ENCODE measurements around the gene RPS6KA4.
A peak's percentile ranks its signal among the peaks of the same experiment; 100 is the strongest.

Gene RPS6KA4

DNA sequence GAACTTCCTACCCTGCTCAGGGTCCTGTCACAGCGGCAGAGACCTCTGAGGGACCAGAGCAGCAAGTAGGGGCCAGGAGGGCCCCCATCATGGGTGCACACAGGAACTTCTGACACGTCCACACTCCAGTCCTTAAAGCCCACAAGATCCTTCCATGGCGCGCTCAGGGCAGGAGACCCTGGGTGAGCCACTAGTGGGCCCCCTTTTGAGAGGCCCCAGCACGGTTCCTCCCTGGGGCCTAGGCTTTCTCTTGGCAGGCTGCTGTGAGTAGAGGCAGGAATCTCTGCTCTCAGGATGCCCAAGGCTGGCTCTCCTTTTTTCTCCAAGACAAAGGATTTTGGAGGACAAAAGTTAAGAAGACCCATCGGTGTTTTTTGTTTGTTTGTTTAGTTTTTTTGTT lies 22.4 kb downstream of the RPS6KA4 start:
- Mint-ChIP-seq H3K27ac (no peak overlapping the region), H3K4me3 (no peak overlapping the region), H3K36me3 (ENCODE audit: low read depth) (no peaks in the 10 kb centered on the region), H3K9me3 (no peaks in the 10 kb centered on the region), H3K4me1 (ENCODE audit: low read depth) (peaks cover 11% of the 10 kb centered on the region), H3K27me3 (no peaks in the 10 kb centered on the region)

DNA sequence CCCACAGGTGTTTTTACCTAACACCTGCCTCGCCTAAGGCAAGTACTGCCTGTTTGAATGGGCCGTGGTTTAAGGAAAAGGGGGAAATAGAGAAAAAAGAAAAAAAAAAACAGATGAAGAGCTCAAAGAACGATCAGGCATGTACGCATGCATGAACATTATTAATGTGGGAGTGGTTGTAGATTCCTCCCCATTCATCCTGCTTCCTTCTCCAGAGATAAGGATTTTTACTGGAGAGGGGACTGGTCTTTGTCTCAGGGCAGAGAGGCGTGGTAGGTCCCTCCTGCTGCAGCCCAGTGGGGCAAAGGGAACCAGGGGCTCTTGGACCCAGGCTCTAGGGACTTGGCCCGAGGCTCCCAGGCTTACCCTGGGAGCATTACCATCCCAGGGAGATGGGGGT lies 23.1 kb downstream of the RPS6KA4 start:
- Mint-ChIP-seq H3K9me3 (no peaks in the 10 kb centered on the region), H3K27ac (no peak overlapping the region), H3K4me3 (no peak overlapping the region), H3K27me3 (no peaks in the 10 kb centered on the region), H3K36me3 (ENCODE audit: low read depth) (no peaks in the 10 kb centered on the region), H3K4me1 (ENCODE audit: low read depth) (peaks cover 17% of the 10 kb centered on the region)

DNA sequence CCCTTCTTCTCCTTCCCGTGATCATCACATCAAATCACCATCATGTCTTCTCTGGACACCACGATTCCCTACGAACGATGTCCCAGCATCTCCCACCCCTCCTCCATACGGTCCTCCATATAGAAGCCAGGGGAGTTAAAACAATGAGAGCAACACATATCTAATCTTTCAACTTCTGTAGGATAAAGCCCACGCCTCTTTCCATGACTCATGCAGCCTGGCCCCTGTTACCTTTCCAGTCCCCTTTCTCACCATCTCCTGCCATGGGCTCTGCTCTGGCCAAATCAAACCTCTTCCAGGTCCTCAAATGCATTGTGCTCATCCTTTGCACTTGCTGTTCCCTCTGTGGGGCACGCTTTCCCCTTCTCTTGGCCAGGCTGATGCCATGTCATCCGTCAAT lies 23.6 kb downstream of the RPS6KA4 start:
- H3K4me1 Mint-ChIP-seq (ENCODE audit: low read depth), result peaks cover 19% of the 10 kb centered on the region
- no peak overlapping the region for H3K4me3 Mint-ChIP-seq
- H3K9me3 Mint-ChIP-seq, result no peaks in the 10 kb centered on the region
- H3K27me3 Mint-ChIP-seq, result no peaks in the 10 kb centered on the region
- peak overlapping the region; percentile 14 for H3K27ac Mint-ChIP-seq
- H3K36me3 Mint-ChIP-seq (ENCODE audit: low read depth), result no peaks in the 10 kb centered on the region

DNA sequence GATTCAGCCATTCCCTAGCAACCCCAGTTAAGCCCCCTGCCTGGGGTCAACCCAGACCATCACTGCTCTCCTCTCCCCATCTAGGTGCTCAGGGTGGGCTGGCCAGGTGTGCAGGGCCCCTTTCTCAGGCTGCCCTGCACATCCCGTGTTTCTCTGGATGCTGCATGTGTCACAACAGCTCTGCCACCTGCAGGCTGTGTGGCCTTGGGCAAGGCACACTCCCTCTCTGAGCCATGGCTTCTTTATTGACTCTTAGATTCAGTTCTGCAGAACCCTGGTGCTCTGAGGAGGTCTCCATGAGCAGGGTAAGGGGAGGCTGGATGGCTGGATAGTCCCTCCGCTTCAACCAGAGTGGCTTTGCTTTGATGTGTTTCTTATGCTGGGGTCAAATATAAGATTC lies 24.6 kb downstream of the RPS6KA4 start:
- Mint-ChIP-seq H3K9me3 (no peaks in the 10 kb centered on the region), H3K27me3 (no peaks in the 10 kb centered on the region), H3K4me3 (no peak overlapping the region), H3K36me3 (ENCODE audit: low read depth) (no peaks in the 10 kb centered on the region), H3K27ac (no peak overlapping the region), H3K4me1 (ENCODE audit: low read depth) (peaks cover 19% of the 10 kb centered on the region)

DNA sequence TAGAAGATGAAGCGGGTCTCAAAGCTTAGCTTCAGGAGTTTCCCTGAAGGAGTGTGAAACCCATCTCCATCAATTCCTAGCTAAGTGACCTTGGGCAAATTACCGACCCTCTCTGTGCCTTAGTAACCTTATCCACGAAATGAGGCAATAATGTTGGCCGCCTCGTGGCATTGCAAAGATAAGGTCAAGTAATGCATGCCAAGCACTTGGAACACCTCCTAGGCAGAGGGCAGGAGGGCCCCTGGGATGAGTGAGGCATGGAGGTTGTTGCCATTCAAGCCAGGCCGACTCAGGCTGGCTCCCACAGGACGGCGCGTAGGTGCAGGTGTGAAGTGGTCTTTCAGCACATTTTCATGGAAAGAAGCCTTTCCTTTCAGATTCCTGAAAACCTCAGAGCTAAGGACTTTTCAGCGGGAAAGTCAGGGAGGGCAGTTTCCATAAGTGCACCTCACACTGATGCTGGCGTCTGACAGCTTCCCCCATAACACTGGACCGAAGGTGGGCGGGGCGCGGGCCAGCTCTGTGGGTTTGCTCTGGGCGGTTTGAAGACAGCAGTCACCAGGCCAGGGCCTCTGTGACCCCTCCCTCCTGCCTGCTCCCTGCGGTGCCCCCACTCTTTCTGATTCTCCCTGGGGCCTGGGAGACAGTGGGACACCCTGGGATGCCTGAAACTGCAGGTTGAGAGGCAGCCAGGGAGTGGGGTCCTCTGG lies 25.2 kb downstream of the RPS6KA4 start:
- H3K36me3 Mint-ChIP-seq (ENCODE audit: low read depth), result no peaks in the 10 kb centered on the region
- peaks cover 19% of the 10 kb centered on the region for H3K4me1 Mint-ChIP-seq (ENCODE audit: low read depth)
- H3K4me3 Mint-ChIP-seq, result no peak overlapping the region
- no peak overlapping the region for H3K27ac Mint-ChIP-seq
- H3K9me3 Mint-ChIP-seq, result no peaks in the 10 kb centered on the region
- H3K27me3 Mint-ChIP-seq, result no peaks in the 10 kb centered on the region

DNA sequence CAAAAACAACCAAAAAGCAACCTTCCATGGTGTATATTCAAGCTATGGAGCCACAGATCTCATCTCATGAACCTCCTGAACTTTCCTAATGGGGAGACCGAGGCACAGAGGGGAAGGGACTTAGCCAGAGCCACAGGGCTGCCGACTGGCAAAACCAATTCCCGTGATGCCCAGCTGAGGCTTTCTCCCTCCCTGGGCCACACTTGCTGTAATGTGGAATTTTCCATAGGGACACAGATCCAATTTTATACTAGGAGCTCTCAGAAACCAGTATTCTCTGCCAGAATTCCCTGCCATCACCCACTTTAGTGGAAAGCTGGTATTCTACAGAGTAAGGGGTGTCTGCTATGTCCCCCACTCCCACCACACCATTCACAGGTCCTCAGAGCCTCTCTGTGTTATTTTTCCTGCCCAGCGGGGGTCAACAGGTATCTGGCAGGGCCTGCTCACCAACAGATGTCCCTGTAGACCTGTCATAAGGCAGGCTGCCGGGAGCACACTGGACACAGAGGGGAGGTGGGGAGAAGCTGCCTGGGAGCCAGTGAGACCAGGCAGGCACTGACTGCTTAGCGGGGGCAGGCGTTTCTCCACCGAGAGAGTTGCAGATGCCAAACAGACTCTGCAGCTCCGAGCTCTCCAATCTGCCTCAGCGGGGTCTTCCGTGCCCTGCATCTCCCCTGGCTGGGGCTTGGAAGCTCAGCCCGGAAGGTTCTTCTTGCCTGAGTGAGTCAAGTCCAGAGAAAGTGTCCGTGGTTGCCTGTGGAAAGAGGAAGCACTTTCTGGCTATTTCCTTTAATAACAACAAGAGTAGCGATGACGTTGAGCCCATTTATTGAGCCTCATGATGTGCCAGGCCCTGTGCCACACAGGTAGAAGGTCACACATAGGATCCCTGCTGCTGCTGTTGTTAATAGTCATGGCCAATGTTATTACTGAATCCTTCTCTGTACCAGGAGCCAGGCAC lies 26.3 kb downstream of the RPS6KA4 start:
- Mint-ChIP-seq H3K9me3 (peaks cover 7% of the 10 kb centered on the region), H3K27me3 (no peaks in the 10 kb centered on the region), H3K27ac (no peak overlapping the region), H3K4me3 (no peak overlapping the region), H3K36me3 (ENCODE audit: low read depth) (no peaks in the 10 kb centered on the region), H3K4me1 (ENCODE audit: low read depth) (peaks cover 22% of the 10 kb centered on the region)

DNA sequence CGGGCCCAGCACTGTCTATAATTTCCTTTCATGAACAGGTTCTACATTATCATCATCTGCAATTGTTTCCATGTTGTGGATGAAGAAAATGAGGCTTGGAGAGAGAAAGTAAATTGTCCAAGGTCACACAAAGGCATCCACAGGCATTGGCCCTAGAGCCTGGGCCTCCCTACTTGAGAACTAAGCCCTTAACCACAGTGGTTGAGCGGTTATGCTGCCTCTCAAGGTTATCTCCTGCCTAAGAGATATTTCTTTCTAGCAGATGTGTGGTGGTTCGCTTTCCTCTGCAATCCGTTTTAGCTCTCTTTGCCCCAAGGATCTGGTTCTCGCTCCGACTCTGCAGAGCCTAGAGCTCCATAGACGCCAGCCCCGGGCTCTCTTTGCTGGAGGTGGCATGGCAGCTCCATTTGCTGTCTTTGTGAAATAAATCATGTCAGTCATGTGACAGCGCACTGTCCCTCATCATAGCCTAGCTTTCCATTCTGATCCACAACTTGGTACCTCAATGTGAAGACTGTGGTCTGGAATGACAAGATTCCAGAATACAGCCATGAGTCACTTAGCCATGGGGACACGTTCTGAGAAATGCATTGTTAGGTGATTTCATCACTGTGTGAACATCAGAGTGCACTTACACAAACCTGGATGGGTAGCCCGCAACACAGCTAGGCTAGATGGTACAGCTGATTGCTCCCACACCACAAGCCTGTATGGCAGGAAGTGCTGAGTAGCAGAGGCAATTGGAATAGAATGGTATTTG lies 27.2 kb downstream of the RPS6KA4 start:
- Mint-ChIP-seq H3K9me3 (peaks cover 12% of the 10 kb centered on the region), H3K36me3 (ENCODE audit: low read depth) (no peaks in the 10 kb centered on the region), H3K27ac (no peak overlapping the region), H3K4me3 (no peak overlapping the region), H3K4me1 (ENCODE audit: low read depth) (peaks cover 29% of the 10 kb centered on the region), H3K27me3 (no peaks in the 10 kb centered on the region)

DNA sequence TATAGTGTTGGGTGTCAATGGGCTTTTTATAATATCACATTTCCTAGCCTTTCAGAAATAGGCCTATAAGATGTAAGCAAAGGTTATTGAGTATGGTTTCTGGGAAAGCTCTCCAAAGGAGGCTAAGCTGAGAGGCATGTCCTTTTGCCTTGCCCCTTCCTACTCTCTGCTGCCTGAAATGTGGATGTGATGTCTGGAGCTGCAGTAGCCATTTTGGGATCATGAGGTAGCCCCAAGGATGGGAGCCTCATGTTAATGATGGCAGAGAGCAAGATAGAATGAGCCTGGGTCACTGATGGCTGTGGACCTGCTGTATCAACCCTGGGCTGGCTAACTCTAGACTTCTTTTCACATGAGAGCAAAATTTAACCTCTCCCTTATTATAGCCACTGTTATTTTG lies 29.0 kb downstream of the RPS6KA4 start:
- no peak overlapping the region for H3K4me3 Mint-ChIP-seq
- H3K27me3 Mint-ChIP-seq, result no peaks in the 10 kb centered on the region
- H3K9me3 Mint-ChIP-seq, result peaks cover 12% of the 10 kb centered on the region
- peaks cover 28% of the 10 kb centered on the region for H3K4me1 Mint-ChIP-seq (ENCODE audit: low read depth)
- no peak overlapping the region for H3K27ac Mint-ChIP-seq
- no peaks in the 10 kb centered on the region for H3K36me3 Mint-ChIP-seq (ENCODE audit: low read depth)

DNA sequence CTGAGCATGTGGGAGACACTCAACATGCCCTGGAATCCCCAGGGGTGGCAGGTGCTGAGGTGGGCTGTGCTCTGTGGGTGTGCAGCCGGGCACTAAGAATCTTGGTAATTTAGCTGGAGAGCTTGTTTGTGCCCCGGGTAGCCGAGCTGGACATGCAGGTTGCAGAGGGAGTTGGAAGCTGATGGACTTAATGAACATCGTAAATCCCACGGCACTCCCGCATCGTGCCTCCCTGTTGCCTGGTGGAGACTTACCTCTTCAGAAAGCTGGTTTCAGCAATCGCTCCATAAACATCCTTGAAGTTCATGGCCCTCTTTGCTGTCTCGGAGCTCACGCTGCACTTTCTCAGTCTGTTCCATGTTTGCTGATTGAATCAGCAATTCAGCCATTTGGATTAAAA lies 29.9 kb downstream of the RPS6KA4 start:
- peaks cover 27% of the 10 kb centered on the region for H3K4me1 Mint-ChIP-seq (ENCODE audit: low read depth)
- H3K27me3 Mint-ChIP-seq, result no peaks in the 10 kb centered on the region
- H3K9me3 Mint-ChIP-seq, result peaks cover 12% of the 10 kb centered on the region
- H3K27ac Mint-ChIP-seq, result no peak overlapping the region
- H3K4me3 Mint-ChIP-seq, result no peak overlapping the region
- no peaks in the 10 kb centered on the region for H3K36me3 Mint-ChIP-seq (ENCODE audit: low read depth)

DNA sequence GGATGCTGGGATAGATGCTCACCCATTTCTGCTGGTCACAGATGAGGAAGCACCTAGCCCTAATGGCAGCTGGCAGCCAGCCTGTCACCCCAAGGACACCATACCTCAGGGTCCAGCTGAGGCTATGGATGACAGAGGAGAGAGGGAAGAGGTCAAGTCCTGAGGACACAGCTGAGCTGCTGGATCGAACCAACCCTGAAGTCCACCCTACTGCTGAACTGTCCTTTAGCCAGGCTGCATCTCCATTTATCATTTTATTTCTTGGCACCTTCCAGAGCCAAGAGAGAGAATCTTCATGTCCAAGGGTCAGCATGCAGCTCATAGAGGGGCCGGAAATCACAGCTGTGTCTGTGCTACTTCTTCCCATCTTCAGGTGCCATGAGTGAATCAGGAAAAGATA lies 30.9 kb downstream of the RPS6KA4 start:
- Mint-ChIP-seq H3K4me3 (no peak overlapping the region), H3K4me1 (ENCODE audit: low read depth) (peaks cover 27% of the 10 kb centered on the region), H3K27me3 (no peaks in the 10 kb centered on the region), H3K9me3 (peaks cover 12% of the 10 kb centered on the region), H3K36me3 (ENCODE audit: low read depth) (no peaks in the 10 kb centered on the region), H3K27ac (no peak overlapping the region)

DNA sequence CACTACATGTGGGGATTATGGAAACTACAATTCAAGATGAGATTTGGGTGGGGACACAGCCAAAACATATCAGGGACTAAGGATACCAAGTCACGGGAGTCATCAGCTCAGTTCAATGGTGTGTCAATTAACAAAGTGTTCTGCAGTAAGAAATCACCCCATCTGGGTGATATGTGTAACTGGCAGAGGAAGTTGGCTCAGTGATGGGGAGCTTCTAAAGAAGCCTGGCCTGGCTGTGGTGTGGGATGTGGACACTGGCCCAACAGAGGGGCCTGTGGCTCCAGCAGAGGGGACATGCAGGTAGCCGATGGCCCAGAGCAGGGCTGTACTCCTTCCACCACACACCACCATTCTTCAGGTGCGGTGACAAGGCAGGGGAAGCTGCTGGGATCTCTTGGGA lies 31.6 kb downstream of the RPS6KA4 start:
- H3K27ac Mint-ChIP-seq, result no peak overlapping the region
- H3K27me3 Mint-ChIP-seq, result no peaks in the 10 kb centered on the region

DNA sequence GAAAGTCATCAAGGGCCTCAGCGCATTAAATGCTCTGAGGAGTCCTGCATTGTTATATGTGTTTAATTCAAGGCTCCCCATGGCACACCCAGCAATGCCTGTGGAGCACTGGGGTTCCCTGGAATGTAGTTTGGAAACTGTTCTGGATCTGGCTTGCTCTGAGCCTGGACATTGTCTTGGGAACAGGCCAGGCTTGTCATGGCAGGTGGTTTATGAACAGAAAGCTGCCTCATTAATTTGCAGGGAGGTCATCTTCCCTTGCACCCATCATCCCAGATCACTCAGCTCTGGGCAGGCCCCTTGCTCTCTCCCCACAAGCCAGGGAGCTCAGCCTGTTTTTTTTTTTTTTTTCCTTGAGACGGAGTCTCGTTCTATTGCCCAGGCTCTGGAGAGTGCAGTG lies 32.9 kb downstream of the RPS6KA4 start:
- H3K4me3 Mint-ChIP-seq, result no peak overlapping the region
- H3K27ac Mint-ChIP-seq, result no peak overlapping the region
- peaks cover 21% of the 10 kb centered on the region for H3K4me1 Mint-ChIP-seq (ENCODE audit: low read depth)
- no peaks in the 10 kb centered on the region for H3K27me3 Mint-ChIP-seq
- H3K36me3 Mint-ChIP-seq (ENCODE audit: low read depth), result no peaks in the 10 kb centered on the region
- peaks cover 12% of the 10 kb centered on the region for H3K9me3 Mint-ChIP-seq

More for the DNA sequence above, 31.6 kb downstream of the RPS6KA4 start:
- Mint-ChIP-seq H3K4me3 (no peak overlapping the region), H3K4me1 (ENCODE audit: low read depth) (peaks cover 27% of the 10 kb centered on the region), H3K9me3 (peaks cover 12% of the 10 kb centered on the region), H3K36me3 (ENCODE audit: low read depth) (no peaks in the 10 kb centered on the region)

DNA sequence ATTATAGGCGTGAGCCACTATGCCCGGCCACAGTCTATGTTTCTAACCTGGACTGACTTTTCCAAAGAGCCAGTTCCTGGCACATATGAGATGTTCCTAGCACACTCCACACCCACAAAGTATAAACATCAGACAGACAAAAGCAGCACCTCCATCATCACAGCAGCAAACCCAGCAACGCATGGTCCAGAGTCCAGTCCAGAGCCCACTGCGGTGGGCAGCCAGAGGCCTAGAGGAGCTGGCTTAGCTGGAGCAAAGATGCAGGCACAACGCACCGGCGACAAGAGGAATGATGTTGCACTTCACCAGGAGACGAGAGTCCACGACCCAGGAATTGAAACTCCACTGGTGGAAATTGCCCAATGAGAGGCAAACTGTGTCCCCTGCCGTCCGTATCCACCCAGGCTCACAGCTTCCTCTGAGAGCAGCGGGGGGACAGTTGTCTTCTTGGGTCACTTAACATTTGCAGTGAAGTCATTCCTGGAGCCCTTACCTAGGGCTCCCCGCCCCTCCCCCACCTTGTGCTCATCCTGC lies 36.6 kb downstream of the RPS6KA4 start:
- Mint-ChIP-seq H3K27me3 (peaks cover 4% of the 10 kb centered on the region), H3K4me3 (no peak overlapping the region), H3K36me3 (ENCODE audit: low read depth) (no peaks in the 10 kb centered on the region), H3K4me1 (ENCODE audit: low read depth) (peaks cover 10% of the 10 kb centered on the region), H3K9me3 (peaks cover 1% of the 10 kb centered on the region), H3K27ac (no peak overlapping the region)

DNA sequence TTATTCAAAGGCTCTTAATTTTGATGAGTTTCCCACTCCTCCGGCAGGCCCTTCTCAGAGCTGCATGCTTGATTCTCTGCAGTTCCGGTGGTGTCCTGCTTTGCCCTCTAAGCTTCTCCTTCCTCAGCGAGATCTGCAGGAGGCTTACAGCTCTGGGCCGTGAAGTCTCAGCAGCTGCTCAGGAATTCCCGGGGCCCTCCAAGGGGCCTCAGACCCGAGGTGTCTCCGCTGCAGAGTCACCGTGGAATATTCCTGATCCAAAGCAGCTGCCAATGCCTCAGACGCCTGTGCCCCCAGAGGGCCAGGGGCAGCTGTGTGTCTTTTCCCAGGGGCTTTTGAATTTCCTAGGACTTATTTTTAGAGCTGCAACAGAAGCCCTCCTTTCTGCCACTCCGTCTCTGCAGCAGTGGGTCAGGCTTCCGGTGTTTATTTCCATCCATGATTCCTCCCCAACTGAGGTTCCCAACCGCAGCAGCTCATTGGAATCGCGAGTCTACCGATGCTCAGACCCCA lies 37.2 kb downstream of the RPS6KA4 start:
- Mint-ChIP-seq H3K36me3 (ENCODE audit: low read depth) (no peaks in the 10 kb centered on the region), H3K27me3 (peaks cover 4% of the 10 kb centered on the region), H3K9me3 (no peaks in the 10 kb centered on the region), H3K4me3 (no peak overlapping the region), H3K27ac (no peak overlapping the region), H3K4me1 (ENCODE audit: low read depth) (peaks cover 6% of the 10 kb centered on the region)
